ENCODE results near the gene SLC37A1. TPM values are rescaled to one million over a fixed set of nuclear protein-coding genes. Genes with fewer than 3 reads are reported as not detected.

Gene SLC37A1
- total RNA-seq, 1 experiment from 2014 or later, result 11.2 TPM

GRCh38 chr21:42525676-42526378 is 12.2 kb downstream of the SLC37A1 start:
- CTCF ChIA-PET, result no interaction called here
- H3K4me3 ChIP-seq (ENCODE audit: low read depth, low read length, poor library complexity, severe bottlenecking), result no peak overlapping the region
- POLR2A ChIA-PET (ENCODE audit: low non-redundant PET), result interaction anchor here (0.8 kb wide), 1 partner anchor 11 kb away, joined by 3 read pairs; no protein-coding TSS in a partner anchor

GRCh38 chr21:42526379-42526727 is 12.7 kb downstream of the SLC37A1 start:
- Histone ChIP-seq H3K27ac (ENCODE audit: low read depth, low read length, poor library complexity, severe bottlenecking) (no peak overlapping the region), H3K4me1 (ENCODE audit: insufficient read depth, low read length, poor library complexity, severe bottlenecking) (peaks cover 6% of the 10 kb centered on the region), H3K36me3 (ENCODE audit: insufficient read depth, low read length, poor library complexity, severe bottlenecking) (no peaks in the 10 kb centered on the region), H3K27me3 (replicated peaks; ENCODE audit: insufficient read depth, low read depth, low read length, poor library complexity) (no peaks in the 10 kb centered on the region), H3K9me3 (ENCODE audit: low read depth, low read length, poor library complexity, severe bottlenecking) (no peaks in the 10 kb centered on the region), H3K4me3 (ENCODE audit: low read depth, low read length, poor library complexity, severe bottlenecking) (no peak overlapping the region)
- no peak for DNase-seq (ENCODE audit: low spot score)
- ChIA-PET CTCF (no interaction called here), POLR2A (ENCODE audit: low non-redundant PET) (interaction anchor here (0.8 kb wide), 1 partner anchor 10 kb away, joined by 3 read pairs; no protein-coding TSS in a partner anchor)
- no TSS peak for BruUV-seq (replicated peaks)
- TF ChIP-seq EZH2 (IDR thresholded peaks at IDR 0.05; ENCODE audit: borderline replicate concordance, low read depth, low read length, poor library complexity, severe bottlenecking) (no peak), CTCF (conservative IDR thresholded peaks at IDR 0.05; ENCODE audit: low read depth, low read length) (no peak)
- intact Hi-C loops (cut with micrococcal nuclease; ENCODE audit: unreplicated experiment), result no loop called here

More at GRCh38 chr21:42525676-42526378, 12.2 kb downstream of the SLC37A1 start:
- Histone ChIP-seq H3K4me1 (ENCODE audit: insufficient read depth, low read length, poor library complexity, severe bottlenecking) (peaks cover 6% of the 10 kb centered on the region), H3K27me3 (replicated peaks; ENCODE audit: insufficient read depth, low read depth, low read length, poor library complexity) (no peaks in the 10 kb centered on the region), H3K36me3 (ENCODE audit: insufficient read depth, low read length, poor library complexity, severe bottlenecking) (no peaks in the 10 kb centered on the region), H3K9me3 (ENCODE audit: low read depth, low read length, poor library complexity, severe bottlenecking) (no peaks in the 10 kb centered on the region), H3K27ac (ENCODE audit: low read depth, low read length, poor library complexity, severe bottlenecking) (no peak overlapping the region)
- TF ChIP-seq CTCF (conservative IDR thresholded peaks at IDR 0.05; ENCODE audit: low read depth, low read length) (no peak), EZH2 (IDR thresholded peaks at IDR 0.05; ENCODE audit: borderline replicate concordance, low read depth, low read length, poor library complexity, severe bottlenecking) (no peak)
- BruUV-seq (replicated peaks), result no TSS peak
- intact Hi-C loops (cut with micrococcal nuclease; ENCODE audit: unreplicated experiment), result no loop called here
- DNase-seq (ENCODE audit: low spot score), result no peak

GRCh38 chr21:42527127-42527488 is 13.5 kb downstream of the SLC37A1 start:
- TF ChIP-seq CTCF (conservative IDR thresholded peaks at IDR 0.05; ENCODE audit: low read depth, low read length), result no peak
- TF ChIP-seq EZH2 (IDR thresholded peaks at IDR 0.05; ENCODE audit: borderline replicate concordance, low read depth, low read length, poor library complexity, severe bottlenecking), result no peak
- Histone ChIP-seq H3K27me3 (replicated peaks; ENCODE audit: insufficient read depth, low read depth, low read length, poor library complexity) (no peaks in the 10 kb centered on the region), H3K4me1 (ENCODE audit: insufficient read depth, low read length, poor library complexity, severe bottlenecking) (peaks cover 6% of the 10 kb centered on the region), H3K27ac (ENCODE audit: low read depth, low read length, poor library complexity, severe bottlenecking) (no peak overlapping the region), H3K36me3 (ENCODE audit: insufficient read depth, low read length, poor library complexity, severe bottlenecking) (no peaks in the 10 kb centered on the region), H3K9me3 (ENCODE audit: low read depth, low read length, poor library complexity, severe bottlenecking) (no peaks in the 10 kb centered on the region), H3K4me3 (ENCODE audit: low read depth, low read length, poor library complexity, severe bottlenecking) (no peak overlapping the region)
- CTCF ChIA-PET, result no interaction called here
- POLR2A ChIA-PET (ENCODE audit: low non-redundant PET), result no interaction called here
- BruUV-seq (replicated peaks), result no TSS peak
- intact Hi-C loops (cut with micrococcal nuclease; ENCODE audit: unreplicated experiment), result no loop called here
- no peak for DNase-seq (ENCODE audit: low spot score)

All from A673 (cell line).